GM12891 (cell line): ENCODE results near the gene PRR36.

Experiments used
- PAX5 ChIP-seq: IDR thresholded peaks from 2 replicates; pipeline ENCODE4 v1.6.1; 2011; ENCODE audit warnings: low read length, moderate library complexity, mild to moderate bottlenecking; ENCODE audit not compliant: insufficient read depth, severe bottlenecking
- POLR2A ChIP-seq: IDR thresholded peaks from 2 replicates; pipeline ENCODE4 v1.6.1; 2011; ENCODE audit warnings: low read depth, low read length, control low read depth
- POLR2AphosphoS5 ChIP-seq: IDR thresholded peaks from 2 replicates; pipeline ENCODE4 v1.6.1; 2011; ENCODE audit warnings: low read depth, low read length, control low read depth
- POU2F2 ChIP-seq: IDR thresholded peaks from 2 replicates; pipeline ENCODE4 v1.6.1; 2011; ENCODE audit warnings: low read depth, mild to moderate bottlenecking, control low read depth, low read length, moderate library complexity
- SPI1 ChIP-seq: IDR thresholded peaks from 2 replicates; pipeline ENCODE4 v1.6.1; 2011; ENCODE audit warnings: low read depth, low read length, control low read depth
- TAF1 ChIP-seq: IDR thresholded peaks from 2 replicates; pipeline ENCODE4 v1.6.1; 2011; ENCODE audit warnings: low read depth, low read length, control low read depth

GRCh38 chr19:7921302-7921966 lies 47.2 kb upstream of the PRR36 start:
- TF ChIP-seq POLR2AphosphoS5 (no peak), TAF1 (no peak), POLR2A (no peak), POU2F2 (no peak), PAX5 (no peak), SPI1 (no peak)
